SU-DHL-6 (cell line): ENCODE data around the gene ASB18.

ENCODE experiments used
- EZH2phosphoT487 ChIP-seq: fragments of 200-600 bp; sonication (generic), shearing (Covaris generic); conservative IDR thresholded peaks from 2 replicates; pipeline ENCODE4 v1.6.1; 2018; ENCODE audit warnings: mild to moderate bottlenecking, antibody characterized with exemption, low read length, moderate library complexity, mixed read lengths
- TF ChIP-seq, protein P1 (sequence below): fragments of 200-600 bp; sonication (generic); IDR thresholded peaks from one replicate; pipeline ENCODE4 v1.5.1; 2017; ENCODE audit warnings: antibody characterized with exemption, mild to moderate bottlenecking, low read length, moderate library complexity; ENCODE audit not compliant: insufficient read depth, poor library complexity, severe bottlenecking

- TF ChIP-seq, protein P1, sequence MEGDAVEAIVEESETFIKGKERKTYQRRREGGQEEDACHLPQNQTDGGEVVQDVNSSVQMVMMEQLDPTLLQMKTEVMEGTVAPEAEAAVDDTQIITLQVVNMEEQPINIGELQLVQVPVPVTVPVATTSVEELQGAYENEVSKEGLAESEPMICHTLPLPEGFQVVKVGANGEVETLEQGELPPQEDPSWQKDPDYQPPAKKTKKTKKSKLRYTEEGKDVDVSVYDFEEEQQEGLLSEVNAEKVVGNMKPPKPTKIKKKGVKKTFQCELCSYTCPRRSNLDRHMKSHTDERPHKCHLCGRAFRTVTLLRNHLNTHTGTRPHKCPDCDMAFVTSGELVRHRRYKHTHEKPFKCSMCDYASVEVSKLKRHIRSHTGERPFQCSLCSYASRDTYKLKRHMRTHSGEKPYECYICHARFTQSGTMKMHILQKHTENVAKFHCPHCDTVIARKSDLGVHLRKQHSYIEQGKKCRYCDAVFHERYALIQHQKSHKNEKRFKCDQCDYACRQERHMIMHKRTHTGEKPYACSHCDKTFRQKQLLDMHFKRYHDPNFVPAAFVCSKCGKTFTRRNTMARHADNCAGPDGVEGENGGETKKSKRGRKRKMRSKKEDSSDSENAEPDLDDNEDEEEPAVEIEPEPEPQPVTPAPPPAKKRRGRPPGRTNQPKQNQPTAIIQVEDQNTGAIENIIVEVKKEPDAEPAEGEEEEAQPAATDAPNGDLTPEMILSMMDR = no peak
- TF ChIP-seq EZH2phosphoT487 = no peak
These were observed 79.5 kb downstream of the ASB18 start for GRCh38 chr2:236184701-236185100.
